Liver (tissue), 3 donors: Measurements from ENCODE around the gene CELF4.

ENCODE experiments used
- CTCF ChIP-seq: fragments of 150-350 bp; IDR thresholded peaks from 2 replicates; pipeline ENCODE4 v1.5.1; 2017; ENCODE audit warnings: improper control_type of control experiment, low read depth, low read length; ENCODE audit not compliant: missing input control
- GABPA ChIP-seq, 2 donors: IDR thresholded peaks in 1 of 2; conservative IDR thresholded peaks in 1 of 2; 2 replicates each; pipeline ENCODE4 v1.6.1; 2016; ENCODE audit warnings: antibody characterized with exemption in 2 of 2, mild to moderate bottlenecking in 1 of 2, moderate library complexity in 1 of 2
- JUND ChIP-seq, 2 donors: IDR thresholded peaks; 2 replicates each; pipeline ENCODE4 v1.6.1; 2016; ENCODE audit warnings: antibody characterized with exemption in 2 of 2
- RAD21 ChIP-seq, 2 donors: IDR thresholded peaks; 2 replicates each; pipeline ENCODE4 v1.6.1; 2016; ENCODE audit warnings: antibody characterized with exemption in 2 of 2, mild to moderate bottlenecking in 2 of 2
- SP1 ChIP-seq: IDR thresholded peaks from 2 replicates; pipeline ENCODE4 v1.6.1; 2018; ENCODE audit warnings: antibody characterized with exemption, mild to moderate bottlenecking
- YY1 ChIP-seq: IDR thresholded peaks from 2 replicates; pipeline ENCODE4 v1.6.1; 2016; ENCODE audit warnings: antibody characterized with exemption, mild to moderate bottlenecking
- donor health status: healthy.
- donor health status: healthy.

- TF ChIP-seq SP1 (no peak), GABPA (IDR thresholded peaks at IDR 0.05 in 1 of 2, conservative IDR thresholded peaks at IDR 0.05 in 1 of 2) (no peak), CTCF (no peak), RAD21 (IDR thresholded peaks at IDR 0.05) (no peak), YY1 (no peak), JUND (IDR thresholded peaks at IDR 0.05) (no peak)
Measured at GRCh38 chr18:37258819-37259218, 306.8 kb downstream of the CELF4 start.
